HepG2 (cell line): ENCODE results near the gene DNAL4. TPM values are rescaled to one million over a fixed set of nuclear protein-coding genes. Genes with fewer than 3 reads are reported as not detected.
A peak's percentile ranks its signal among the peaks of the same experiment; 100 is the strongest.

Experiments used
- ATF1 ChIP-seq: IDR thresholded peaks from 2 replicates; pipeline ENCODE4 v1.6.1; 2016; ENCODE audit warnings: mild to moderate bottlenecking, control low read depth
- BCL6 ChIP-seq: IDR thresholded peaks from 2 replicates; pipeline ENCODE4 v1.6.1; 2016; ENCODE audit warnings: missing genetic modification reagents, missing compliant biosample characterization
- BRCA1 ChIP-seq: sonication (generic); formaldehyde crosslinking; IDR thresholded peaks from 2 replicates; pipeline ENCODE4 v1.4.0; 2020; ENCODE audit warnings: missing genetic modification reagents
- DBP ChIP-seq: sonication (generic); formaldehyde crosslinking; IDR thresholded peaks from 2 replicates; pipeline ENCODE4 v1.4.0; 2020; ENCODE audit warnings: missing genetic modification reagents; ENCODE audit errors: not compliant biosample characterization
- E2F1 ChIP-seq: sonication (generic); formaldehyde crosslinking; IDR thresholded peaks from 2 replicates; pipeline ENCODE4 v1.5.0; 2020; ENCODE audit warnings: missing genetic modification reagents
- MBD4 ChIP-seq: IDR thresholded peaks from 2 replicates; pipeline ENCODE4 v1.6.1; 2012; ENCODE audit warnings: low read length, inconsistent platforms, borderline replicate concordance
- RAD51 ChIP-seq: fragments of 450-650 bp; IDR thresholded peaks from 2 replicates; pipeline ENCODE4 v1.6.1; 2016; ENCODE audit warnings: borderline replicate concordance
- RBAK ChIP-seq: sonication (generic); formaldehyde crosslinking; IDR thresholded peaks from 2 replicates; pipeline ENCODE4 v1.5.1; 2020; ENCODE audit warnings: mild to moderate bottlenecking, missing genetic modification reagents
- SSRP1 ChIP-seq: IDR thresholded peaks from 2 replicates; pipeline ENCODE4 v1.6.1; 2016; ENCODE audit warnings: control low read depth
- TFDP1 ChIP-seq: IDR thresholded peaks from 2 replicates; pipeline ENCODE4 v1.6.1; 2016; ENCODE audit warnings: missing compliant biosample characterization, missing genetic modification reagents, borderline replicate concordance
- THAP7 ChIP-seq: sonication (generic); formaldehyde crosslinking; IDR thresholded peaks from 2 replicates; pipeline ENCODE4 v1.8.1; 2023; ENCODE audit warnings: mild to moderate bottlenecking, missing genetic modification reagents
- WIZ ChIP-seq: sonication (generic); formaldehyde crosslinking; IDR thresholded peaks from 2 replicates; pipeline ENCODE4 v1.5.1; 2020; ENCODE audit warnings: mild to moderate bottlenecking, missing genetic modification reagents
- ZBTB1 ChIP-seq: sonication (generic); formaldehyde crosslinking; IDR thresholded peaks from 2 replicates; pipeline ENCODE4 v1.4.0; 2020; ENCODE audit warnings: missing genetic modification reagents, borderline replicate concordance
- ZBTB39 ChIP-seq: sonication (generic); formaldehyde crosslinking; IDR thresholded peaks from 2 replicates; pipeline ENCODE4 v1.5.0; 2020; ENCODE audit warnings: missing genetic modification reagents
- ZBTB8A ChIP-seq: sonication (generic); formaldehyde crosslinking; IDR thresholded peaks from 2 replicates; pipeline ENCODE4 v1.4.0; 2020; ENCODE audit warnings: mild to moderate bottlenecking, low read depth, missing genetic modification reagents, borderline replicate concordance
- ZKSCAN1 ChIP-seq: fragments of 150-350 bp; IDR thresholded peaks from 2 replicates; pipeline ENCODE4 v1.6.1; 2014; ENCODE audit warnings: low read length
- ZNF124 ChIP-seq: sonication (generic); formaldehyde crosslinking; IDR thresholded peaks from 2 replicates; pipeline ENCODE4 v1.4.0; 2020; ENCODE audit warnings: missing genetic modification reagents
- ZNF225 ChIP-seq: sonication (generic); formaldehyde crosslinking; IDR thresholded peaks from 2 replicates; pipeline ENCODE4 v1.4.0; 2020; ENCODE audit warnings: mild to moderate bottlenecking, missing genetic modification reagents
- ZNF280D ChIP-seq: sonication (generic); formaldehyde crosslinking; IDR thresholded peaks from 2 replicates; pipeline ENCODE4 v1.5.1; 2020; ENCODE audit warnings: mild to moderate bottlenecking, missing genetic modification reagents
- ZNF430 ChIP-seq: sonication (generic); formaldehyde crosslinking; IDR thresholded peaks from 2 replicates; pipeline ENCODE4 v1.9.0; 2021; ENCODE audit warnings: mild to moderate bottlenecking, missing genetic modification reagents
- ZNF562 ChIP-seq: sonication (generic); formaldehyde crosslinking; IDR thresholded peaks from 2 replicates; pipeline ENCODE4 v1.8.0; 2022; ENCODE audit warnings: missing genetic modification reagents, borderline replicate concordance
- ZNF878 ChIP-seq: sonication (generic); formaldehyde crosslinking; IDR thresholded peaks from 2 replicates; pipeline ENCODE4 v1.8.1; 2023; ENCODE audit warnings: mild to moderate bottlenecking, missing genetic modification reagents, moderate library complexity
- polyA plus RNA-seq, 8 experiments: library from polyadenylated mRNA; depleted of rRNA in 3 of 8; stranded (reverse) in 7 of 8; unstranded in 1 of 8; fragments of >200 nt; fragmentation: Illumina TruSeq in 4 of 8; extraction: Trizol in 4 of 8; gene quantifications; 2 replicates each; pipeline versions ENCODE4 v1.2.1 to v1.2.3, GENCODE V29; 2011 to 2016; ENCODE audit warnings: low read depth in 4 of 8, missing spikeins in 1 of 8, mixed read lengths in 1 of 8; ENCODE audit not compliant: insufficient read depth in 1 of 8
- total RNA-seq, 5 experiments: library from RNA; depleted of rRNA; stranded (reverse); fragments of >200 nt; fragmentation: Illumina TruSeq; extraction: Trizol; gene quantifications; 2 replicates each; pipeline ENCODE4 v1.2.3, GENCODE V29; 2016; ENCODE audit warnings: low read depth in 1 of 5

DNAL4 gene
- total and polyA plus RNA-seq, 2 of the 13 experiments (the other 11 are each of a cell fraction or from before 2014, with no cell fraction given), result 8.0 to 10.7 TPM

DNA sequence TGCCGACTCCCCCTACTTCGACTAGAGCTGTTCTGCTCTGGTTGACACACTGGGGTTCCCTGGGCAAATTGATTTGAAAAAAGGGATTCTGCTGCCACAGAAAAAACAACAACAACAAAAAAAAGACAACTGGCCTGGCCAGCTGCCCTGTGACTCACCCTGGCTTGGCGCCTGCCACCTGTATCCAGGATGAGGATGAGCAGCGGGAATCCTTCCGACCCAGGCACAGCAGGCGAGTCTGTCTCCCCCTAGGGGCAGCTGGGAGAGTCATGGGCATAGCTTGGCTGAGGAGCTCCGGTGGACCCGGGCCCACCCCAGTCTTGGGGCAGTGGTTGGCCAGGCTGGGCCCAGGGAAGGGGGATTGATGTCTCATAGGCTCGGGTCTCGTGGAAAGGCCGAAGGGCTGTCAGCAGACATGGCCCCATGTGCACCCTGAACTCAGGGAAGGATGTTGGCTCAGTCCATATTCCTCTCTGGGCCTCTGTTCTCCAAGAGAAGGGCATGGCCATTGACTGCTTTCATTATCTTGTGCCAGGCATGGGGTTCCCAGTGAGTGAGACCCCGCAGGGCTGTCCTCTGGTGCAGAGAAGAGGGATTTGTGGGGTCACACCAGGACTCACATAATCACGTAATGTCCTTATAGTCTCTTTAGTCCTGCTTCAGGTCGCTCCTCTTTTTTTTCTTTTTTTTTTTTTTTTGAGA is 27.7 kb downstream of the DNAL4 start (continued):
- peak; percentile 55; the same call in 1 of the 2 replicates for TF ChIP-seq TFDP1 (CRISPR knock-in tag)
- TF ChIP-seq ZKSCAN1, result no peak
- TF ChIP-seq THAP7 (CRISPR knock-in tag), result no peak
- TF ChIP-seq RBAK (CRISPR knock-in tag), result no peak
- no peak for TF ChIP-seq ZBTB1
- no peak for TF ChIP-seq ZBTB39 (CRISPR knock-in tag)
- TF ChIP-seq ATF1 (CRISPR knock-in tag), result no peak
- TF ChIP-seq ZNF562 (CRISPR knock-in tag), result no peak
- no peak for TF ChIP-seq SSRP1
- TF ChIP-seq BCL6 (CRISPR knock-in tag), result no peak
- TF ChIP-seq ZNF280D (CRISPR knock-in tag), result no peak
- no peak for TF ChIP-seq ZNF124 (CRISPR knock-in tag)
- no peak for TF ChIP-seq E2F1
- TF ChIP-seq BRCA1 (CRISPR knock-in tag), result no peak
- no peak for TF ChIP-seq DBP
- no peak for TF ChIP-seq ZBTB8A
- TF ChIP-seq ZNF430, result no peak
- no peak for TF ChIP-seq ZNF225 (CRISPR knock-in tag)
- TF ChIP-seq WIZ, result no peak
- TF ChIP-seq RAD51, result no peak
- TF ChIP-seq ZNF878 (CRISPR knock-in tag), result no peak
- no peak for TF ChIP-seq MBD4
